Keratinocyte (primary cell): Measurements from ENCODE around the gene SLC38A3.

Experiments used
- EZH2 ChIP-seq: IDR thresholded peaks from one replicate; pipeline ENCODE4 v1.6.1; 2012; ENCODE audit warnings: inconsistent platforms, mild to moderate bottlenecking, low read length, moderate library complexity
- TF ChIP-seq, protein P1 (sequence below), 3 experiments: IDR thresholded peaks in 1 of 3; conservative IDR thresholded peaks in 1 of 3; optimal IDR thresholded peaks in 1 of 3; 2 replicates in 2 of 3; 3 replicates in 1 of 3; pipeline versions ENCODE3 to v1.5.1; 2011; ENCODE audit warnings: low read length in 3 of 3, mild to moderate bottlenecking in 3 of 3, moderate library complexity in 2 of 3, control low read depth in 1 of 3, inconsistent platforms in 1 of 3; ENCODE audit not compliant: insufficient read depth in 2 of 3; ENCODE audit errors: extremely low read depth in 1 of 3

DNA sequence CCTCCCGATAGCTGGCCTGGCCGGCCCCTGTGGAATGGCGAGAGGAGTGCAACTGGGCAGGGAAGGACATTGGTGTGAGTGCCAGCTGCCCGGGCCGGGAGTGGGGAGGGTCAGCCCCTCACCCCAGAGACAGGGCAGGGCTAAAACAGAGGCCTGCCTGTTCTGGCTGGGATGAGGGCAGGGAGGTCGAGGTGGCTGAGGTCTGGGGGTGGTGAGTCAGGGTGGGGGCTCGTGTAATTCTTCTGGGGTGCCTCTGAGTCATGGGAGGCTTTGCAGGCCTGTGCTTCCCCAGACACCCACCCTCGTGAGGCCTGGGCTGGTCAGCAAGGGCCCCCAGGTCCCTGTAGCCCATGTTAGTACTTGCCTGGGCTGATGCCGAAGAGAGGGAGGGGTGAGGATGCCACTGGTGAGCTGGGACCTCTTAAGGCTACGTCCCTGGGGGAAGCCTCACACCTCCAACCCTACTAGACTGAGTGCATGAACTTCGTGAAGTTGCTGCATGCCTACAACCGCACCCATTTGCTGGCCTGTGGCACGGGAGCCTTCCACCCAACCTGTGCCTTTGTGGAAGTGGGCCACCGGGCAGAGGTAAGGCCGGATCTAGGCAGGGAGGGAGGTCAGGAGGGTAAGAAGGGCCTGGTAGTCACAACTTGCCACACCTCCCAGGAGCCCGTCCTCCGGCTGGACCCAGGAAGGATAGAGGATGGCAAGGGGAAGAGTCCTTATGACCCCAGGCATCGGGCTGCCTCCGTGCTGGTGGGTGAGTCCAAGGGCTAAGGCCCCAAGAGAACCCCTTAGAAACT, 65.6 kb downstream of the SLC38A3 start:
- TF ChIP-seq, protein P1, sequence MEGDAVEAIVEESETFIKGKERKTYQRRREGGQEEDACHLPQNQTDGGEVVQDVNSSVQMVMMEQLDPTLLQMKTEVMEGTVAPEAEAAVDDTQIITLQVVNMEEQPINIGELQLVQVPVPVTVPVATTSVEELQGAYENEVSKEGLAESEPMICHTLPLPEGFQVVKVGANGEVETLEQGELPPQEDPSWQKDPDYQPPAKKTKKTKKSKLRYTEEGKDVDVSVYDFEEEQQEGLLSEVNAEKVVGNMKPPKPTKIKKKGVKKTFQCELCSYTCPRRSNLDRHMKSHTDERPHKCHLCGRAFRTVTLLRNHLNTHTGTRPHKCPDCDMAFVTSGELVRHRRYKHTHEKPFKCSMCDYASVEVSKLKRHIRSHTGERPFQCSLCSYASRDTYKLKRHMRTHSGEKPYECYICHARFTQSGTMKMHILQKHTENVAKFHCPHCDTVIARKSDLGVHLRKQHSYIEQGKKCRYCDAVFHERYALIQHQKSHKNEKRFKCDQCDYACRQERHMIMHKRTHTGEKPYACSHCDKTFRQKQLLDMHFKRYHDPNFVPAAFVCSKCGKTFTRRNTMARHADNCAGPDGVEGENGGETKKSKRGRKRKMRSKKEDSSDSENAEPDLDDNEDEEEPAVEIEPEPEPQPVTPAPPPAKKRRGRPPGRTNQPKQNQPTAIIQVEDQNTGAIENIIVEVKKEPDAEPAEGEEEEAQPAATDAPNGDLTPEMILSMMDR (optimal IDR thresholded peaks at IDR 0.05 in 1 of 3, IDR thresholded peaks at IDR 0.05 in 1 of 3, conservative IDR thresholded peaks at IDR 0.05 in 1 of 3; ENCODE audit: extremely low read depth in 1 of 3, insufficient read depth in 2 of 3, low read length in 3 of 3): no peak
- no peak for TF ChIP-seq EZH2
